Heart left ventricle (tissue), 16 donors: Measurements from ENCODE around the gene ITGA3. TPM values are rescaled to one million over a fixed set of nuclear protein-coding genes. Genes with fewer than 3 reads are reported as not detected.

Experiments
- ATAC-seq, 4 donors: fragments of 200-7000 bp; cut with Tn5 transposase; one replicate each; pipeline ENCODE4 v1.9.1; 2020 to 2022; ENCODE audit warnings: moderate library complexity in 4 of 4, mild to moderate bottlenecking in 3 of 4, moderate number of reproducible peaks in 1 of 4
- DNase-seq, 5 donors: peaks; one replicate each; pipeline ENCODE4 v3.0.0-alpha.2; 2020
- H3K27ac ChIP-seq, 12 donors: fragments of 200-600 bp; sonication (generic) in 4 of 12; one replicate each; pipeline versions ENCODE4 v1.5.0 to v1.8.0; 2016 to 2022; ENCODE audit warnings: mild to moderate bottlenecking in 2 of 12
- H3K27me3 ChIP-seq, 9 donors: fragments of 200-600 bp; sonication (generic) in 2 of 9; one replicate each; pipeline versions ENCODE4 v1.5.1 to v1.8.0; 2016 to 2022; ENCODE audit warnings: mild to moderate bottlenecking in 3 of 9
- H3K36me3 ChIP-seq, 9 donors: fragments of 200-600 bp; sonication (generic) in 2 of 9; one replicate each; pipeline versions ENCODE4 v1.5.0 to v1.8.0; 2018 to 2022; ENCODE audit warnings: mild to moderate bottlenecking in 2 of 9
- H3K4me1 ChIP-seq, 12 donors: fragments of 200-600 bp; sonication (generic) in 4 of 12; one replicate each; pipeline versions ENCODE4 v1.5.0 to v1.8.0; 2016 to 2022; ENCODE audit warnings: mild to moderate bottlenecking in 3 of 12
- H3K4me3 ChIP-seq, 12 donors: fragments of 200-600 bp; sonication (generic) in 4 of 12; one replicate each; pipeline versions ENCODE4 v1.5.0 to v1.8.0; 2017 to 2022; ENCODE audit warnings: mild to moderate bottlenecking in 9 of 12, moderate library complexity in 4 of 12
- H3K9me3 ChIP-seq, 12 donors: fragments of 200-600 bp; sonication (generic) in 4 of 12; one replicate each; pipeline versions ENCODE4 v1.5.0 to v1.8.0; 2016 to 2022; ENCODE audit warnings: mild to moderate bottlenecking in 1 of 12
- POLR2A ChIP-seq, 2 donors: fragments of 450-650 bp; IDR thresholded peaks; one replicate each; pipeline ENCODE4 v1.6.1; 2017; ENCODE audit warnings: antibody characterized with exemption in 2 of 2, mild to moderate bottlenecking in 2 of 2, moderate library complexity in 2 of 2
- WGBS, 4 donors: extraction: QIAGEN DNeasy Blood & Tissue Kit in 2 of 4; methylation state at CpG; one replicate each; pipeline versions ENCODE4 v1.1.5 to v1.1.7; 2013 to 2018; 5-methylcytosine and 5-hydroxymethylcytosine counted together
- intact Hi-C, 10 donors: fragments of 100-400 bp; cut with DNase I; formaldehyde crosslinking; loops; one replicate each; pipeline versions ENCODE4 v1.11.1 to v1.14.2; 2022
- polyA plus RNA-seq, 2 donors: library from polyadenylated mRNA; stranded (reverse); fragments of 200-250 nt; gene quantifications; one replicate each; pipeline ENCODE4 v1.2.3, GENCODE V29; 2013
- total RNA-seq, 9 donors: library from RNA; depleted of rRNA in 2 of 9; stranded (reverse); fragments of >200 nt in 2 of 9; fragmentation: NEBNext Ultra II Directional in 3 of 9; extraction: Animal tissue kit (Norgen Biotek cat#: 25700) in 3 of 9; gene quantifications; one replicate each; pipeline versions ENCODE4 v1.1.0 to v1.2.4, GENCODE V29; 2016 to 2023
- TF ChIP-seq, protein P1 (sequence below), 12 donors: fragments of 200-600 bp; sonication (generic) in 4 of 12; IDR thresholded peaks; one replicate each; pipeline versions ENCODE4 v1.5.0 to v1.8.0; 2018 to 2022; ENCODE audit warnings: antibody characterized with exemption in 12 of 12, mild to moderate bottlenecking in 5 of 12
- donor health status: ischemic (EF 13 %, LVEDD 7.1; RV severe dilation, severe dysfunction).
- donor health status: healthy with polysubstance abuse.
- donor health status: DM: no; HTN: yes; CAD: no.
- donor health status: DM: no; HTN: no; CAD: no.
- donor health status: ischemic (EF 25% LVEDD 6.9; RV normal size, moderate dysfunction).
- donor health status: ischemic (EF 25% LVEDD 5.7; RV mildly dilated, moderate dysfunction).
- donor health status: healthy.
- donor health status: DM: yes; HTN: yes; CAD: no.
- donor health status: ischemic (EF 35%, LVEDD 5.7; RV mildly dilated, moderate dysfunction).
- donor health status: nonischemic (EF 11% LVEDD 7.7; RV severe dilation, severe dysfunction).
- donor health status: DM: yes; HTN: yes; CAD: no.
- donor health status: PGD.
- donor health status: ischemic (EF 29% LVEDD 5.4; RV normal size, mild dysfunction).
- donor health status: nonischemic (EF 23%, LVEDD 6.1; RV moderate dilation, normal function).

ITGA3 gene
- total and polyA plus RNA-seq, 11 donors, result 16.8 to 72.9 (median 23.6) TPM

DNA sequence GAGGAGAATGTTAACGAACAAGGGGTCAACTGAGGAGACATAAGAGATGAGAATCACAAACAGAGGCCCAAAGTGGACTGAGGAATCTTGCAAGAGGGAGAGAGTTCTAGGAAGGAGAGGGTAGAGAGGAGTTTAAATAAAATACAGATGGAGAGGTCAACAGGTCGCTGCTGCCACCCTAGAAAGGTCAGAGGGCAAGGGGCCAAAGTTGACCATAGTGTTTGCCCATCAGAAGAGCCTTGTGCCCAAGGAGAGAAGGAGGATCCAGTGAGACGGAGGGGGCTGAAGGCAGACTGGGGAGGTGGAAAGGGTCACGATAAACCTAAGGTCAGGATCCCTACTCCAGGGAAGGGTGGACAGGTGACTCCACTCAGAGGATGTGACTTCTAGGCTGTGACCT lies 6.9 kb upstream of the ITGA3 start:
- 79 to 82% (median 81%) methylated on average over 4 of the region's 4 CpGs for WGBS, 4 donors
- Histone ChIP-seq H3K36me3 (no peaks in the 10 kb centered on the region), H3K27ac (no peak overlapping the region), H3K9me3 (no peaks in the 10 kb centered on the region), H3K27me3 (no peaks in the 10 kb centered on the region), H3K4me1 (peaks cover 0 to 46% (median 22%) of the 10 kb centered on the region in 12 donors), H3K4me3 (no peak overlapping the region)
- ATAC-seq (no peak), DNase-seq (no peak)
- intact Hi-C loops, result no loop called here
- TF ChIP-seq, protein P1, sequence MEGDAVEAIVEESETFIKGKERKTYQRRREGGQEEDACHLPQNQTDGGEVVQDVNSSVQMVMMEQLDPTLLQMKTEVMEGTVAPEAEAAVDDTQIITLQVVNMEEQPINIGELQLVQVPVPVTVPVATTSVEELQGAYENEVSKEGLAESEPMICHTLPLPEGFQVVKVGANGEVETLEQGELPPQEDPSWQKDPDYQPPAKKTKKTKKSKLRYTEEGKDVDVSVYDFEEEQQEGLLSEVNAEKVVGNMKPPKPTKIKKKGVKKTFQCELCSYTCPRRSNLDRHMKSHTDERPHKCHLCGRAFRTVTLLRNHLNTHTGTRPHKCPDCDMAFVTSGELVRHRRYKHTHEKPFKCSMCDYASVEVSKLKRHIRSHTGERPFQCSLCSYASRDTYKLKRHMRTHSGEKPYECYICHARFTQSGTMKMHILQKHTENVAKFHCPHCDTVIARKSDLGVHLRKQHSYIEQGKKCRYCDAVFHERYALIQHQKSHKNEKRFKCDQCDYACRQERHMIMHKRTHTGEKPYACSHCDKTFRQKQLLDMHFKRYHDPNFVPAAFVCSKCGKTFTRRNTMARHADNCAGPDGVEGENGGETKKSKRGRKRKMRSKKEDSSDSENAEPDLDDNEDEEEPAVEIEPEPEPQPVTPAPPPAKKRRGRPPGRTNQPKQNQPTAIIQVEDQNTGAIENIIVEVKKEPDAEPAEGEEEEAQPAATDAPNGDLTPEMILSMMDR (IDR thresholded peaks at IDR 0.05), result no peak
- TF ChIP-seq POLR2A (IDR thresholded peaks at IDR 0.05), result no peak

DNA sequence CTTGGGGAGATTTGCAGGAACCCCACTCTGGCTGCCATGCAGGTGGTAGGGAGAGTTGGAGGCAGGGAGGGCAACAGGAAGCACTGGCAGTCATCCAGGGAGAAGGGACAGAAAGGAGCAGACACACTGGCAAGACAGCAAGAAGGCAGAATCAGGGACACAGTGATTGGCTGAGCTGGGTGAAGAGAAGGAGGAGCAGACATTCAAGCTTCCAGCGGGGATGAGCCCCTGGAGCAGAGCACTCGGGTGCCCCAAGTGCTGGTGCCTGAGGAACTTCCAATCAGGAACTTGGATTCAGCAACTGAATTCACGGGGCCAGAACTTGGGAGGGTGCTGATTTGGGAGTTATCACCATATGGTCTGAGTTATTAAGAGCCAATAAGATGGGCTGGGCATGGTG lies 6.3 kb upstream of the ITGA3 start:
- WGBS, 4 donors, result 57 to 87% (median 71%) methylated on average over 3 of the region's 3 CpGs
- H3K4me1 ChIP-seq, result peaks cover 0 to 43% (median 18%) of the 10 kb centered on the region in 12 donors
- no peaks in the 10 kb centered on the region for H3K27me3 ChIP-seq
- DNase-seq (no peak), ATAC-seq (no peak)
- no peaks in the 10 kb centered on the region for H3K9me3 ChIP-seq
- TF ChIP-seq, protein P1 (IDR thresholded peaks at IDR 0.05), result no peak
- TF ChIP-seq POLR2A (IDR thresholded peaks at IDR 0.05), result no peak
- no peak overlapping the region for H3K27ac ChIP-seq
- no peak overlapping the region for H3K4me3 ChIP-seq
- intact Hi-C loops, result no loop called here
- H3K36me3 ChIP-seq, result no peaks in the 10 kb centered on the region

DNA sequence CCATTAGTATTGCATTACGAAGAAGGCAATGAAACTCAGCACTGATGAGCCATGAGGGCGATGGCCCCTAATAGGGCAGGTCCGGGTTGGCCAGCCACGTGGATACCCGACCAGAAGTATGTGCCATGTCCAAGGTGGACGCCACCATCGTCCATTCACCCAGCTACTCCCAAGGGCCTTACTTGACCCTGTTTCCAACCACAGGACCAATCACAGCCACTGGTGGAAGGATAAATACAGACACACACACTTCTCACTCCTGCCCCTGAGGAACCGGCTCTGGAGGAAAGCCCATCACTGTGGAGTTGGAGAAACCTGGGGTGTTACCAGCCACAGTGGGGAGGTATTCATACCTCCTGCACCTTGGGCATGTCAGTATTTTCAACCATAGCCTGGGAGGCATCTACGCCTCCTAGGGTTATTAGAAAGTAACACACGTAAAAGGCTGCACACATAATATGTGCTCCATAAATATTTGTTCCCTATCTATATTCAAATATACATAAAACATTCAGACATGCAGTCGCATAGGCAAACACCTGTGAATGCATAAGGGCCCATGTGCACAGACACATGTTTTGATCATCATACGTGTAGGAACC lies 5.4 kb upstream of the ITGA3 start:
- intact Hi-C loops, result no loop called here
- TF ChIP-seq POLR2A (IDR thresholded peaks at IDR 0.05), result no peak
- TF ChIP-seq, protein P1 (IDR thresholded peaks at IDR 0.05), result no peak
- DNase-seq (no peak), ATAC-seq (no peak)
- WGBS, 4 donors, result 93 to 97% (median 96%) methylated on average over 12 of the region's 12 CpGs
- Histone ChIP-seq H3K27me3 (peaks cover 0 to 6% (median 0%) of the 10 kb centered on the region in 9 donors), H3K4me1 (peaks cover 0 to 43% (median 21%) of the 10 kb centered on the region in 12 donors), H3K36me3 (no peaks in the 10 kb centered on the region), H3K9me3 (no peaks in the 10 kb centered on the region), H3K27ac (no peak overlapping the region), H3K4me3 (no peak overlapping the region)

DNA sequence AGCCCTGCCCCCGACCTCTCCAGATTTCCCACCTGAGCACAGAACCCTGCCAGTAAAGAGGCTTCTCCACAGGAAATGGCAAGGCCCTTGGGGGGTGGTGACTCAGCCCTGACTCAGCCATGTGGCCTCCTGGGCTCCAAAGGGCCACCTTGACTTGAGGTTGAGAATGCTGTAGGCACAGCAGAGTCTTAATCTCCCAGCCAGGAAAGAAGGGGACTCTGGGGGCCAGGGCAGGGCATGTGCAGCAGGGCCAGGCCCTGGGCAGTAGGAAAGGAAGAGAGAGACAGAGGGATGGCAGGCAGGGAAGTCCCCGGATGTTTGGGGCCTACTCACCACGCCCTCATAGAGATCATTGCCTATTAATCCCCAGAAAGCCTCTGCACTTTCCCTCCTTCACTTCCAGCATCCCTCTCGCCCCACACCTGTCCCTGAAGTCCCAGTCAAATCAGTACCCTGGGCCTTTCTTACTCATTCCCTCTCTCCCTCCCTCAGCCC lies 4.8 kb upstream of the ITGA3 start:
- Histone ChIP-seq H3K27me3 (peaks cover 0 to 12% (median 0%) of the 10 kb centered on the region in 9 donors), H3K27ac (peak overlapping the region in 1 of 12 donors; percentile 20), H3K4me3 (no peak overlapping the region), H3K36me3 (no peaks in the 10 kb centered on the region), H3K4me1 (peaks cover 0 to 47% (median 23%) of the 10 kb centered on the region in 12 donors), H3K9me3 (no peaks in the 10 kb centered on the region)
- no peak for ATAC-seq
- TF ChIP-seq, protein P1 (IDR thresholded peaks at IDR 0.05), result no peak
- no peak for TF ChIP-seq POLR2A (IDR thresholded peaks at IDR 0.05)
- WGBS, 4 donors, result 84 to 88% (median 85%) methylated on average over 4 of the region's 4 CpGs
- DNase-seq, result no peak
- intact Hi-C loops, result no loop called here
